HG03575 (cell line): Measurements from ENCODE around the gene MYH8.

ENCODE experiments used
- ATAC-seq: cut with Tn5 transposase; IDR thresholded peaks from one replicate; pipeline ENCODE4 v1.9.1; 2021; ENCODE audit not compliant: unreplicated experiment, insufficient number of reproducible peaks, low FRiP score; ENCODE audit errors: extremely low read depth

Gene MYH8

GRCh38 chr17:10421900-10422542 is at the start of gene MYH8:
Gene MYH8, minus strand, starts transcription at chr17:10421950. Its CDS starts 1,723 bp downstream, at chr17:10420227.
- no peak for ATAC-seq

DNA sequence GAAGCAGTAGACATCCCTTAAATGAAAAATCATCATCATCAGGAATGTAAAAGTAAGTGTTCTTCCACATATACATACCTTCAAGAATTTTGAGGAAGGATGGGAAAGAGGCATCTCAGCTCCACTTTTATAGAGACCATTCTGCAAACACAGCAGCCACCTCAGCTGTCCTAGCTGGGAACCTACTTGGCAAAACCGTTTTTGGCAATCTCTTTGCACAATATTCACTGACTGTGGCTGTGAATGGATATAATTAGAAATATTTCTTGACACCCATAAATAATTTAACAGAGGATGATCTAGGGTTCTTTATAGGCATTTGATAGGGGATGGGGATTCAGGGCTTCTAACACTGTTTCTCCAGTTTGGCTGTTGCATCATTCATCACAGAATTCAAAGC is 47.7 kb upstream of the MYH8 start, which contains the start of gene MYH4:
Gene MYH4 (minus strand): TSS at position 101 of the 400 bp plus-strand sequence. CDS start 2,814 bp downstream, outside the sequence.
- no peak for ATAC-seq

DNA sequence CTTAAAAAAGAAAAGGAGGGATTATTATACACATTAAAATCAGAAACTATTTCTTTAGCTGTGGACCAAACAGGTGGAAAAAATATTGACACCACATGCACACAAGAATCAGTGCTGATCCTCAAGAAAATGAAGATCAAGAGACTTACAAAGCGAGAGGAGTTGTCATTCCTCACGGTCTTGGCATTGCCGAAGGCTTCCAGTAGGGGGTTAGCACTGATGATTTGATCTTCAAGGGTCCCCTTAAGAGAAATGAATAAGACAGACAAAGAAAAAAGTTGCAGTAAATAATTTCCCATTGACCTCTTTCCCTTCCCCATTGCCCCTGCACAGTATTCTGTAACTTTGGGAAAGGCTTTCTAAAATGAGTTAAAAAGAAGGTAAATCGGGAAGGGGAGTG is 41.7 kb upstream of the MYH8 start:
- ATAC-seq = no peak

GRCh38 chr17:10460062-10460461 is 38.3 kb upstream of the MYH8 start:
- ATAC-seq = no peak

DNA sequence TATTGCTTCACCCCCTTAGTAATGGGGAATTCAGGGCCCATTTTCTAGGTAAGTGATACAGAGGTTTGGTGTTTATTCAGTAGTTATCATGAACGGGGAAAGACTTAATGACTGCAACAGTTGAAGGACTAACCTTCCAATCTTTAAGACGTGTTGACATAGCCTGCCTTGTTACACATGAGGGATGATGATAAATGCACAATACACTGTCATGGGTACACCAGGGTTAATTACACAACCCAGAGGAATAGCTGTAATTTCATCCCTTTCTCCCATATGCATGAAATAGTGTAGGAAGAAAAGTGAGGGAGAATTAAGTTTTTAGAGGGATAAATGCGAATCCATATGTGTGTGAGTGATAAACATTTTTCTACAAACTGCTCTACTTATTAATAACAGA is 37.0 kb upstream of the MYH8 start:
- ATAC-seq = no peak

- ATAC-seq = no peak
These were observed 36.2 kb upstream of the MYH8 start for GRCh38 chr17:10457952-10458351.

DNA sequence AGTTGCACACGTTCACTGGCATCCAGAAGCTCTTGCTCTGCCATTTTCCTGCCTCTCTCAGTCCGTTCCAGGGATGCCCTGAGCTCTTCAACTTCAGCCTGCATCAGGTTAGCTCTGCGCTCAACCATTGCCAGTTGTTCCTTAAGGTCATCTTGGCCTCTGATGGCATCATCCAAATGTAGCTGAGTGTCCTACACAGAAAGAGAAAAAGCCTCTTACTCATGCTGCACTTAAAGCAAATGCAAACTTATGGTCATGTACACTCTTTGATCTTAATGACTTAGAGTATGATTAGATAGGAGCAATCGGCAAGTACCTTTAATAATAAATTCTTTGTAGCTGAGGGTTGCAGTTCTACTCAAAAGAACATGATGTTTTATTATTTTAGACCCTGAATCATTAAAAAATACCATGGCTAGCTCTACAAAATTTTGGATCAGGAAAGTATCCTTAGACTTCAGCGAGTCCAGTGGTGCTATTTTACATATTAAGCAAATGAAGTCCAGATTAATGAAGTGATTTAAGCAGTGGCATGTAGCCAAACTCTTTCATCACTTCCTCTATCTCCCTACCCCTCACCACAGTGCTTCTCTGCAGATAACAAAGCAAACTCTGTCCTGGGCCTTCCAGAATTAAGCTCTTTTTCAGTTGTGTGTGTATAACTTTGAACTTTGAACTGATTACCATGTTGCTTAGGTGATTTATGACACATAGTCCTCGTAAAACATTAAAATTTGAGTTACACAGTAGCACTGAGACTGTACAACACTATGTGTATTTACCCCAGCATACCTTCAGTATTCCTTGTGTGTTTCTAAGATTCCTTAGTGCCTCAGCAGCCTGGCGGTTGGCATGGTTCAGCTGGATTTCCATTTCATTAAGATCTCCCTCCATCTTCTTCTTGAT is 25.5 kb upstream of the MYH8 start:
- no peak for ATAC-seq

- no peak for ATAC-seq
These were observed 18.1 kb upstream of the MYH8 start for GRCh38 chr17:10439816-10440215.

DNA sequence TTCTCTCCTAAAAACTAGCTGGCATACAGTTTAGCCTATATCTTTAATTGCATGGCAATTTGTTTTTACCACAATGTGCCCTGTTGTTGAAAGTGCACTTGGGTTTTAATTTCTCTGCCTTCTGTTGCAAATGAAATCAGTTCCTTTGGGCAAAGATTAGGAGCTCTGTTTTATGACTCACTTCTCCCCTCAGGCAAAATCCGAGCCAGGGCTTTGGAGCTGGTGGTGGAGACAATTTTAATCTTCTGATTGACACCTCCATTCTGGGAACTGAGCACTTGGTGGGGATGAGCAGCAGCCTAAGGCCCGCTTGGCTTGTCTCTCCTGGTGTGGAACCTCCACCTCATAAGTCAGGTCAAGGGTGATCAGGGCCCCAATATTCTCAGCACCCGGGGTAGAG is 13.3 kb upstream of the MYH8 start:
- ATAC-seq = no peak

- ATAC-seq = no peak
These were observed 7.8 kb upstream of the MYH8 start for GRCh38 chr17:10429421-10430045.

- ATAC-seq = no peak
These were observed 7.0 kb upstream of the MYH8 start for GRCh38 chr17:10428781-10429180.

DNA sequence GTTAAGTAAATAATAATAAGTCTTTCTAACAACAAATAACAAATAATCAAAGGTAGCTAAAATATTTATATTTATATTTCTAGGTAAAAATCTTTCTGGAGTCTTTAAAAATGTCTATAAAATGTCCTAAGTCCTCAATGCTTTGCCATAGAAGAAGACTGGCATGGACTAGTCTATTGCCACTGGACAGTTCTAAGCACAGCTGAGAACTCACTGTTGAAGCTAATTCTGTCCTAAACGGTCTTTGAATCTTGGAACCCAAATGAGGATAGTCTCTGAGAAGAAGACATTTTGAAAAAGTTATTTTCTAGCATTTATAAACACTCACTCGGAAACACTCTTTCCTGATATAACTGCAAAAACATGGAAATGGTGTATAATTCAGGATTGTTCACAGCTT is 539 bp downstream of the MYH8 start:
- no peak for ATAC-seq

GRCh38 chr17:10420811-10421210 is 939 bp downstream of the MYH8 start:
- no peak for ATAC-seq

GRCh38 chr17:10417431-10417830 is 4.3 kb downstream of the MYH8 start:
- ATAC-seq = no peak

DNA sequence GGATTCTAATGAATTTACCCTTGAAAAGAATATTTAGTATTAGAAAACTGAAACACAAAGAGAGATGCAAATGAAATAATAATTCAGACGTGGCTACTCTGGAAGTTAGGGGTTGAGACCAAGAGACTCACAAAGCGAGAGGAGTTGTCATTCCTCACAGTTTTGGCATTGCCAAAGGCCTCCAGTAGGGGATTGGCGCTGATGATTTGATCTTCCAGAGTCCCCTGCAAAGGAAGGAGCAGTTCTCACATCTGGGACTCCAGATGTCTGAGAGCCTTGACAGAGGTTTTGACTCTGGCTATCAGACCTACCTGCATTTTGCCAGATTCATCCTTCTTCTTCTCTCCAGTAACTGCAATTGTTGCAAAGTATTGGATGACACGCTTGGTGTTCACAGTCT is 6.6 kb downstream of the MYH8 start:
- ATAC-seq = no peak

DNA sequence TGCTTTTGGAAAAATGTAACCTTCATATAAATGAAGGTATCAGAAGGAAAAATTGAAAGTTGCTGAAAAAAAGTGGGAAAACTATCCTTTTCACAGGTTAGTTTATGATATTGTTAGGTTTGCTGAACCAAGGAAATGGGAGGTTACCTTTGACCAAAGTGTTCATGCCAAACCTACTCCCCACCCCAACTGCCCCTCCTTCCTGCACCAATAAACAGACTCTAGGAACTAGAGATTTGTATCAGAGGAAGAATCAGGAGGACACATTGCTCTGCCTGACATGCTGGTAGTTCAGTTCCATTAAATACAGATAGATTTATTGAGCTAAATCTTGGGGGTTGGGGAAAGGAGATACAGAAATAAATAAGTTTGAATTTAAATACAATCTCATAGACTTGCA is 18.2 kb downstream of the MYH8 start:
- ATAC-seq = no peak

- ATAC-seq = no peak
These were observed 23.4 kb downstream of the MYH8 start for GRCh38 chr17:10398352-10398751.

DNA sequence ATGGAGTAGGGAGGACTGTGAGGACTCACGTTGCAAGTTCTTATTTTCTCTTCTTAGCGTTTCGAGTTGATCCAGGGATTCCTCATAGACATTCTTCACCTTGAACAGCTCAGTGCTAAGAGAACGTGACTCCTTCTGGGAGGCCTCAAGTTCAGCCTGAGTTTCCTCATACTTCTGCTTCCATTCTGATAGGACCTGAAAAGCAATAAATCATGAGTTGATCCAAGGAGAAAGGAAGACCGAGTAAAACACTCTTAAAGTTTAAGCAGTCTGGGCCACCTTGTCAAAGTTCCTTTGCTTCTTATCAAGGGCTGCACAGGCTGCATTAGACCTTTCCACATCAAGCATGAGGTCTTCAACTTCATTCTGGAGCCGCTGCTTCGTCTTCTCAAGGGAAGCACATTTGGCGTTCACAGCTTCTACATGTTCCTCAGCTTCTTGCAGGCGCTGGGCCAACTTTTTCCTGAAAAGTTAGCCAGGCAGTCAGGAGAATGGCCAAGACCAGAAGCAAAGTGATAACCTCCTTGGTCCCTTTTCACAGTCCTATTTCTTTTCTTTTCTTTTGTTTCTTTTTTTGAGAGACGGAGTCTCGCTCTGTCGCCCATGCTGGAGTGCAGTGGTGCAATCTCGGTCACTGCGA is 25.1 kb downstream of the MYH8 start:
- ATAC-seq = no peak

GRCh38 chr17:10394201-10394887 is 27.4 kb downstream of the MYH8 start:
- no peak for ATAC-seq
